Bladder microvascular endothelial cell (primary cell): ENCODE measurements around the gene TRIM10. TPM values are rescaled to one million over a fixed set of nuclear protein-coding genes. Genes with fewer than 3 reads are reported as not detected.

ENCODE experiments used
- total RNA-seq: library from RNA; depleted of rRNA; stranded (reverse); fragments of >200 nt; gene quantifications from 2 replicates; pipeline ENCODE4 v1.2.3, GENCODE V29; 2014

TRIM10 gene
- not detected in 2 replicates for total RNA-seq

GRCh38 chr6:30160785-30161531 lies at the start of gene TRIM10:
TSS of gene TRIM10 (minus strand) at chr6:30161211. CDS start at chr6:30160858, 353 bp downstream.

GRCh38 chr6:30163090-30163917 lies 2.3 kb upstream of the TRIM10 start, which contains the start of gene TRIM15:
TSS of gene TRIM15 (plus strand) at chr6:30163546. CDS start at chr6:30163685, 139 bp downstream.

GRCh38 chr6:30135757-30136156 lies 25.3 kb downstream of the TRIM10 start, which contains the start of gene TRIM40:
TSS of gene TRIM40 (plus strand) at chr6:30136140. CDS start at chr6:30137037, 897 bp downstream.

GRCh38 chr6:30113003-30113759 lies 47.8 kb downstream of the TRIM10 start, which contains the start of gene TRIM31:
TSS of gene TRIM31 (minus strand) at chr6:30113090. CDS start at chr6:30112805, 285 bp downstream.

Other genes starting within 250 kb of the TRIM10 start
- gene HLA-A, start 218.7 kb downstream of the TRIM10 start, total RNA-seq, result 804 and 1,185 TPM in 2 replicates
- 26.9 and 35.3 TPM in 2 replicates for gene POLR1H, start 99.9 kb downstream of the TRIM10 start, total RNA-seq
- gene PPP1R11, start 94.0 kb downstream of the TRIM10 start, total RNA-seq, result 8.9 and 15.9 TPM in 2 replicates
- not detected in 2 replicates for gene RNF39, start 85.4 kb downstream of the TRIM10 start, total RNA-seq
- gene TRIM31, start 48.1 kb downstream of the TRIM10 start, total RNA-seq, result not detected in 2 replicates
- not detected in 2 replicates for gene TRIM40, start 25.1 kb downstream of the TRIM10 start, total RNA-seq
- gene TRIM15, start 2.3 kb upstream of the TRIM10 start, total RNA-seq, result not detected in 2 replicates
- gene TRIM26, start 52.2 kb upstream of the TRIM10 start, total RNA-seq, result 19.8 and 32.6 TPM in 2 replicates
- 6.3 and 8.8 TPM in 2 replicates for gene TRIM39, start 165.7 kb upstream of the TRIM10 start, total RNA-seq
- gene RPP21, start 183.9 kb upstream of the TRIM10 start, total RNA-seq, result 15.1 and 18.3 TPM in 2 replicates